Inflammatory macrophage treated with lipopolysaccharide for 4 hours (primary cell): ENCODE results near the gene TLR8.
"Not testable (repeated sequence)": the region's sequence is repeated elsewhere in the genome, so short reads cannot be mapped to it uniquely, and the experiment has no call there.

Source experiments
- DNase-seq: peaks from one replicate; pipeline ENCODE4 v3.0.0-alpha.2; 2020

The TLR8 gene

GRCh38 chrX:12947545-12948235, 41.3 kb downstream of the TLR8 start:
- no peak for DNase-seq

GRCh38 chrX:12948495-12948894, 42.1 kb downstream of the TLR8 start:
- DNase-seq, result no peak

DNA sequence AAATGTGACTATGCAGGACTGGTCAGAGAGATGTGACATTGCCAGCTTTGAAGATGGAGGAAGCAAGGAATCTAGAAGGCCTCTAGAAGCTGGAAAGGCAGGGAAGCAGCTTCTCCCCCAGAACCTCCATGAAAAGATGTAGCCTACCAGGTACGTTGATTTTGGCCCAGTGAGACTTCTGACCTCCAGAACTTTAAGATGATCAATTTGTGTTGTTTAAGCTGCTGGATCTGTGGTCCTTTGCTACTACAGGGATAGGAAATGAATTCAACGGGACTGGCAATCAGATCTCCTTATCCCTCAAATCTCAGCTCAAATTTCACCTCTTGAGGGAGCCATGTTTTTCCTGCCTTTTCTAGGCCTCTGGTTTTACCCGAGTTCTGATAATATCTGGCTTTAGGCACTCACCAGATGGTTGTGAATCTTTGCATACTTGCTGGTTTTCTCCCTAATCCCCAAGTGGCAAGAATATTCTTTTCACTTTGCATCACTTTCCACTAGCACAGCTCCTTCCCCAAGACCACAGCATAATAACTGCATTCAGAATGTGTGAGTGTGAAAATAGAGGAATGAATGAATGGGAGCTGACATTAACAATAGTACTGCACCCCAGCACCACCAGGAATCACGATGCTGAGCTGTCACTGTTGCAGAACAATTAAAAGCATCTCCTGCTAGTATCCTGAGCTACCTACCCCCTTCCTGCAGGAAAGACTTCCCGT, 42.9 kb downstream of the TLR8 start:
- DNase-seq, result no peak

DNA sequence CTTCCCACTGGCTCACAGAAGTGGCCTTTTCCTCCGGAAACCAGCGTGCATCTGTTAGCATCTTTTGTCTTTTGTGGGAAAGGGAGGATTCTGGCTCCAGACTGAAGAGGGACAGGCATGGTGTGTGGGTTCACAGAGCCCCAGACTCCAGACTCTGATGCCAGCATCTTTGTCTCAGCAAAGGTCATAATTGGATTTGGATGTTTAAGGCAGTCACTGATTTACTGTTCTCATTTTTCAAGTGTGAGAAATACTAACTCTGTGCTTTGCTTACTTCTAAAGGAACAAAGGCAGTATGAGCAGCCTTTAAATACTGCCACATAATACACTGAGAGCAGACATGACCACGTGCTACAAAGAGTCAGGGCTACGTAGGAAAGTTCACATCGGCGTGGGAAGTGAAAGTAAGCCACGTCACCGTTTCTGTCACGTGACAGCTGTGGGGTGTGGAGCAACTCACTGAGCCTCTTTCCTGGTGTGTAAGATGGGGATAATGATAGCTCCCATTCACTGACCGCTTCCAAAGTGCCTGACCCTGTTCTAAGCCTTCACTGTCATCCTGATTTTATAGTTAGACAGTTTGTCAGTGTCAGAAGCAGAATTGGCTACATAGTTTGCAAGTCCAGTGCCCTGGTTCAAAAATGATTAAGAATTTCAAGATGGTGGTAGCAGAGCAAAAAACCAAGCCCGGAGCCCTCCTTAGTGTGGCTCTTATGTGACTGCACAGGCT, 43.7 kb downstream of the TLR8 start:
- DNase-seq, result peak; percentile 92

DNA sequence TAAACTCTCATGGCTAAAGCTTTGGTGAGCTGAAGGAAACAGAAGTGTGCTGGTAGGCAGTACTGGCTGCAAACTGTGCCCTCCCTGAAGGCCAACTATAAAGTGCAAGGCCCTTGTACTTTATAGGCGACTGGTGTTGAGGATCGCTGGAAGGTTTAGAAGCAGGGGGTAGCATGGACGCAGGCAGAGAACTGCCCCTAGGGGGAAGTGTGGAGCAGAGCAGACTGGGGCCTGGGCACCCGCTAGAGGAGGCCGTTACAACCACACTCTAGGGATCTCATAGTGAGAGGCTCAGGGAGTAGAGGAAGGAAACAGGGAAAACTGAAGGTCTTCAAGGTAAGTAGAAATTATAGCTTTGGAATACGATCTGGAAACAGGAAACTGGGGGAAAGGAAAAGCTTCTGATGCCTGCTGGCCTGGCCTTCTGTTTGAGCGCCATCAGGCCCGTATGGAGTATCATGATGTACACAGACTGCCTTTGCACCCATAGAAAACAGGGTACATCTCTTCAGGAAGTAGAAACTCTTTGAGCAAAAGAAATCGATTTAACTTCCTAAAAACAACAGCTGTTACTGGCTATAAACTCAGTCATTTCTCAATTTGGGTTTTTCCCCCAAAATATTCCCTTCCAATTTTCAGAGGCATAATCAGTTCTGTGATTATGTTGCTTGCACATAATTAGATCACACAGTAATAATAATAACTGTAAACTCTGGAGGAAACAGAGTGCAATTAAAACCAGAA, 44.6 kb downstream of the TLR8 start:
- DNase-seq, result peak; percentile 86

- DNase-seq, result no peak
These were observed 45.2 kb downstream of the TLR8 start for GRCh38 chrX:12951595-12951975.

- DNase-seq, result no peak
These were observed 47.0 kb downstream of the TLR8 start for GRCh38 chrX:12953420-12953819.

DNA sequence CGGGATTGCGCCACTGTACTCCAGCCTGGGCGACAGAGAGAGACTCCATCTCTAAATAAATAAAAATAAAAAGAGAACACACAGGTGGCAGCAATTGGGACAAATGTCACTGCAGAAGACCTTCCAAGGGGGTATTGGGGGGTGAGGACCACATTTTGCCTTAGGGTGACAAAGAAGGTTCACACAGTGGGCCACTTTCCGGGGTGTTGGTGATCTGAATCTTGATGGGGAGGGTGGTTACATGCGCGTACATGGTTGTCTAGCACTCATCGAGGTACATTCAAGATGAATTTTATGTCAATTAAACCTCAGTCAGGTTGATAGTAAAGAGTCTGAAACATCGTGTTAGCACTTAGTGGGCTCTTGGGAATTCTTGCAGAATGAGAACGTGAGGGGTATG, 48.0 kb downstream of the TLR8 start:
- no peak for DNase-seq

GRCh38 chrX:12954981-12955380, 48.6 kb downstream of the TLR8 start:
- DNase-seq, result no peak

DNA sequence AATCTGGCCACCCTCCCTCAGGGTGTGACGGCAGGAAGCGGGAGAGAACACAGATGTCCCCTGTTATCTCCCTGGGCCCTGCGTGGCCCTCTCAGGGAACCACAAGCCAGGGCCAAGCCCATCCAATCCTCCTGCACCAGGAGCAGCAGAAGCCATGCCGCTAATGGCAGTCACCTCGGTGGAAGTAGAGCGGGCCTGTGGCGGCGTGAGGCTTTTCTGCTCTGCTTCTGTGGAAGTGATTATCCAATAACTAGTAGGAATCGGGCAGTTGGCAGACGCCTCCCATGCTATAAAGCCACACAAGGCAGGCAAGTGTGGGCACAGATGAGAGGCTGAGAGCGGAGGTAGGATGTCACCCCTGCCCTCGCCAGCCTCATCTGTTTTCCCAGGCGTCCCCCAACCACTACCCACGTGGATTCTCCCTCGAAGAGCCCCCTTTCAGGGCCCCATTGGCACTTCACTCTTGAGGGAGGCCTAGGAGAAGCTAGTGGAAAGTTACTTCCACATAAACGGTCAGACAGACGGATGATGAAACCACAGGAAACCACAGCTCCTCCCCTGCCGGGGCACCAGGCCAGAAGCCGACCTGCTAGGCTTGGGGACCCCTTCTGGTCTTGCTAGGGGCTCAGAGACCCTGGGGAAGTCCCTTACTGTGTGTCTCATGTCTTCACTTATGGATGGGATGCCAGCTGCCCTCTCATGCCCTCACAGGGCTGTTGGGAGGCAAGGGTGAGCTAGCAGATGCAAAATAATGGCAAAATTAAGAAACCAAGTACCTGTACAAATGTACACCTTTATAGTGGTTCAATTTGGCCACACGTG, 49.7 kb downstream of the TLR8 start:
- peak; percentile 91 for DNase-seq

DNA sequence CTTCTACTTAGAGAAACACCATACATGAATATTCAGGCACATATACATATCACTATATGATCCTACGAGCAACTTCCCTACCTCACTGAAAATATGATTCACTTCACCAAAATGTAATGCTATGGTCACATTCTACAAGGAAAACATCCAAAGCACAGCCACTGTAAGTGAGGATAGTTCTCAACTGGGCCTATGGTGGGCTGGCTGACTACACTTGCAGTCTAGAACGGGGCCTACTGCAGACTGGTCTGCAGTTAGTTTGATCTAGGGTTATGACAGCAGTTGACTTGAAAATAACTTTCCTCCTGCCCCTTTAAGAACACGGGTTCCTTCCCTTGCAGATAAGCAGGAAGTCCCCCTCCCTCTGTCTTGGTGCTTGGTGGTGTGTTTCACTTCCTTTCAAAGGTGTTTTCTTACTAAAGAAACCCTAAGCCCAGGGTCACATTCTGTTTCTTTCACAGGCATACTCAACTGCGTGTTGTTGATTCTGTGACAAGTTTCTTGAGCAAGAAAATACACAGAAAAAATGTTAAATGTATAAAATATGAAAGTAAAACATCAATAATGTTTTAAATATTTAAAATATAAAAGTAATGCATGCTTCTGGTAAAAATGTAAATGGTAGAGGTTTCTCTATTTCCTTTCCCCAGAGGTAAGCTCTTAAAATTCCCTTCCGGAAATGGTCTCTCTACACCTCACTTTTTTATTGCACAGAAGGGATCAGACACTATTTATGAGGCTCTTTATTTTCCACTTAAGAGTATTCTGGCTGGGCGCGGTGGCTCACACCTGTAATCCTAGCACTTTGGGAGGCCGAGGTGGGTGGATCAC, 50.5 kb downstream of the TLR8 start:
- DNase-seq, result peak; percentile 79

- DNase-seq, result no peak
These were observed 51.6 kb downstream of the TLR8 start for GRCh38 chrX:12958059-12958458.

GRCh38 chrX:12958461-12958860, 52.0 kb downstream of the TLR8 start:
- DNase-seq, result no peak

DNA sequence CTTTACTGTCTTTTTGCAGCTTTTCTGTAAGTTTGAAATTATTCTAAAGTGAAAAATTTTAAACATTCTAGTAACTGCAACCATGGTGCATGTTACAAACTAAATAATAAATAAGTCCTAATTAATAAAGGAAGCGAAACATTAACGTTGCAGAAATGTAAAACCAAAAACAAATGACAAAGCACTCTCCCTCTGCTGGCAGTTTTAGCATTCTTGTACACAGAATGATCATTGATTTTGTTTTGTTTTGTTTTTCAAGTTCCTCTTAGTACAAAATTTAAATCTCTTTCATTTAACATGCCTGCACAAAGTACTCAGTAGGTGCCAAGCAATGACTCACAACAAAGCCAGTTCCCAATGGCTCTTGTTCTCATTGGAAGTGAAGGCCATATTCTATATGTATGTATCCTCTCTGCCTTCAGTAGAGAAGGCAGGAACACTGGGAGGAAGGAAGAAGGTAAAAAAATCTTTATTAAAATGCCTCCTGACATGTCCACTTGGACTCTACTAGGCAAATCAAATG, 54.8 kb downstream of the TLR8 start:
- no peak for DNase-seq

GRCh38 chrX:12962041-12962504, 55.7 kb downstream of the TLR8 start:
- no peak for DNase-seq

DNA sequence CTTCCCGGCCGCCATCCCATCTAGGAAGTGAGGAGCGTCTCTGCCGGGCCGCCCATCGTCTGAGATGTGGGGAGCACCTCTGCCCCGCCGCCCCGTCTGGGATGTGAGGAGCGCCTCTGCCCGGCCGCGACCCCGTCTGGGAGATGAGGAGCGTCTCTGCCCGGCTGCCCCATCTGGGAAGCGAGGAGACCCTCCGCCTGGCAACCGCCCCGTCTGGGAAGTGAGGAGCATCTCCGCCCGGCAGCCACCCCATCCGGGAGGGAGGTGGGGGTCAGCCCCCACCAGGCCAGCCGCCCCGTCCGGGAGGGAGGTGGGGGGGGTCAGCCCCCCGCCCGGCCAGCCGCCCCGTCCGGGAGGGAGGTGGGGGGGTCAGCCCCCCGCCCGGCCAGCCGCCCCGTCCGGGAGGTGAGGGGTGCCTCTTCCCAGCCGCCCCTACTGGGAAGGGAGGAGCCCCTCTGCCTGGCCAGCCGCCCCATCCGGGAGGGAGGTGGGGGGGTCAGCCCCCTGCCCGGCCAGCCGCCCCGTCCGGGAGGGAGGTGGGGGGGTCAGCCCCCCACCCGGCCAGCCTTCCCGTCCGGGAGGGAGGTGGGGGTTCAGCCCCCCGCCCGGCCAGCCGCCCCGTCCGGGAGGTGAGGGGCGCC, 56.9 kb downstream of the TLR8 start:
- not testable (repeated sequence) for DNase-seq

GRCh38 chrX:12965131-12965940, 58.9 kb downstream of the TLR8 start:
- no peak for DNase-seq

DNA sequence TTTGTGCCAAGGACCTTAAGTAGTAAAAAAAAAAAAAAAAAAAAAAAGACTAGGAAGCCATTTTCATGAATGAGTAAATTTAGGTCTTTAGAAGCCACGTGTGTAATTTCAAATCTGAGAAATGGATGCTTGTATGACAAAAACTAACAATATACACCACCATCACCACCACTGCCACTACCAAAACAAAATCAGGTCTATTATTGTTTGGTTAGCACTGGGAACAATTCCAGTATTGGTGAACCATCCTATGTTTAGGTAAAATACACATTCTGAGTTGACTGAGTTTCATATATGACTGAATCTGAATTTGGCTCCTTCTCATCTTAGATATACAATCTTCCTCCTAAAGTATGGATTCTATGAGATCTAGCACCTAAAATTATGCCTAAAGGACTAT, 59.7 kb downstream of the TLR8 start:
- no peak for DNase-seq

DNA sequence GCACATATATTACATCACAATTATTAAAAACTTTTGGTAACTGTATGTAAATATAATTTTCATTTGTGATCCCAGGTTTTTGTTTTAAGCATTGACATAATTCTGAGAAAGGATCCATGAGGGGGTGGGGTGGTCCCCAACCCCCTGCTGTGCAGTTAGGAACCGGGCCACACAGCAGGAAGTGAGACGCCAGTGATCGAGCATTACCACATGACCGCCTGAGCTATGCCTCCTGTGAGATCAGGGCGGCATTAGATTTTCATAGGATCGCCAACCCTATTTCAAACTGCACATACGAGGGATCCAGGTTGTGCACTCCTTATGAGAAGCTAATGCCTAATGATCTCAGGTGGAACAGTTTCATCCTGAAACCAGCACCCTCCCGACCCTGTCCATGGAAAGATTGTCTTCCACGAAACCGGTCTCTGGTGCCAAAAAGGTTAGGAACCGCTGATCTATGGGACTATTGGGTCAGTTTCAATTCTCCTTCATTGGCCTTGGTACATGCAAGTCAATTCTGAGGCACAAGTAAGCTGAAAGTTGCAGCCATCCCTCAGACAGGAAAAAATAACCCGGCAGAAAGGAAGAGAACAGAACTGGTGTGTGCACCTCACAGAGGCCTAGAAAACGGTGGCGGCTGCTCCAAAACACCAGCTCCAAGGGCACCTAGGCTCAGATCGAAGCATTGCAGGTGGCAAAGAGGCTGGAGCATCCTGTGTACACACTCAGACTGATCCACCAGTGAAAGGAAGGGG, 61.5 kb downstream of the TLR8 start:
- no peak for DNase-seq
